GM21723 (cell line): Measurements from ENCODE around the gene FOXN3.

Experiments
- ATAC-seq: cut with Tn5 transposase; IDR thresholded peaks from one replicate; pipeline ENCODE4 v1.9.1; 2021; ENCODE audit warnings: mild to moderate bottlenecking, moderate library complexity; ENCODE audit not compliant: unreplicated experiment

The FOXN3 gene

DNA sequence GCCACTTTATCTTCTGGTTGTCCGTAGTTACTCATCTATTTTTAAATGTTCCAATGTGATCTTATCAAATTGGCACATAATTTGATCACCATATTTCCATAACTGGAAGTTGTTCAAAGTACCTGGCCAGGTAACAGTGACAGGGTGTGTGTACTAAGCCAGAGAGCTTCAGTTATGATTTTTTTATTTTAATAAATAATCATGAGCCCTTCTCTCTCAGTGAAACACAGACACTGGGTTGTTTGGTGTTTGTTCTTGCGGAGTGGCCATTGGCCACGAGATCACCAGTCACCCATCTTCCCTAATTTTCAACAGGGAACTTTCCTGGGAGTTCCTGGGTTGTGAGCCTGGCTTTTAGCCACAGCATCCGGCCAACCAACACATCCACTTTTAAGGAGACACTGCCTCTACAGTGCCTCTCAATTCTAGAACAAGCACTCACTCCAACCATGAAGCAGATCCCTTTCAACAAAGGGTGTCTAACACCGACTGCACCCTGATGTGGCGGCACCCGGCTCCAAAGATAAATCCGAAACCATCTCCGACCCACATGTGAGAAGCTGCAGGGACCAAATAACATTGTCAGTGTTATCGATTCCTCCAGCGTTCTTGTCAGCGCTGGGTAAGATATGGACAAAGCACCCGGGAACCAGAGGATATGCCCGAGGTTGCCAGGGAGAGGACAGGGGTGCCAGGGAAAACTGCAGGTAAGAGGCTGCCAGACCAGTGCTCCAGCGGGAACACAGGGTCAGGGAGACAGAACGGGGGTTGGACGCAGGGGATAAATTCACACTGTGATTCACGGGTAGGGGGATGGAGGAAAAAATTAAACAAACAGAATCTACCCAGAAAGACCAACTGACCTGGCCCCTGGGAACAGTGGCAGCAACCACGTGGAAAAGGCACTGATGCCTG lies 49.9 kb downstream of the FOXN3 start:
- ATAC-seq, result no peak

DNA sequence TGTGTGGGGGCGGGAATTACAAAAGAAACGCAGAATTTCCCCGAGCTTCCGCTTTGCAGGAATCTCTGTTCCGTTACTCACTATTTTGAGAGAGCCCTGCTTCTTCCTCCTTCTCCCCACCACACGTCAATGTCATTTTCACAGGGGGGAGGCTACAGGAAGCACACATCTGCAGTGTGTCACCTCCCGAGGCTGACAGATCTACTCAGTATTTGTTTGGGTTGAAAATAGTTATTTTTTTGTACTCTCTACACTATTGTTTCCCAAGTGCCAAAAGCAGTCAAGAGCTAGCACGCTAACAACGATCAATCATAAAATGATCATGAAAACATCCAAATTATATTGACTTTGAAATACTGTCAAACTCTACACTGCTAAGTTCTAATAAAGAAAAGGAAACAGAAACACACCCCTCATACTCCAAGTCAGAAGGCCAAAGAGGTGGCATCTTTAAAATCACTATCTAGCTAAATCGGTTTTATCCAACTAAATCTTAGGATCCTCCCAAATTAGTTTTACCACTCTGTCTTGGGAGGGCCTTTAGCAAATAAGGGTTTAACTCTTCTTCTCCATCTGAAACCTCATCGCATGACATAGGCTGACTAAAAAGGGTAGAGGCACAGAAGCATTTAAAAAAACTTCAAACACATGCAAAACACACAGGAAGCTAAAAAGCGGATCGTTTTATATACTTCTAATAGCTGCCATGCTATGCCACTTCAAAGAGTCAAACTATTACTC lies 51.8 kb downstream of the FOXN3 start:
- ATAC-seq, result peak; percentile 93

DNA sequence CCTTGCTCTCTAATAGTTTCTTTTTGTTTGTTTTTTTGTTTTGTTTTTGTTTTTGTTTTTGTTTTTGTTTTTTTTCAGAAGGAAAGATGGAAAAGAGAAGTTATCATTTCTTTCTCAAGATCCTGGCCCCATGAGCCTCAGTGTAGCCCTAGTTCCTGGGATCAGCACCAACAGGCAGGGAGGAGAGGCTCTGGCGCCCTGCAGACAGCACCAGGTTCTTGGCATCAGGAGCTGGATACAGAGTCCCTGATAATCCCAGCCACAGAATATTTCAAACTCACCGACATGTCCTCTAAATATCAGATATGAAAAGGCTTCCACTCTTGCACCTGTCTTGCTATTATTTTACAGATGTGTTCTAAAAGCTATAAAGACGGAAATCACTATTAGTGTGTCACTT lies 52.7 kb downstream of the FOXN3 start:
- ATAC-seq, result no peak

DNA sequence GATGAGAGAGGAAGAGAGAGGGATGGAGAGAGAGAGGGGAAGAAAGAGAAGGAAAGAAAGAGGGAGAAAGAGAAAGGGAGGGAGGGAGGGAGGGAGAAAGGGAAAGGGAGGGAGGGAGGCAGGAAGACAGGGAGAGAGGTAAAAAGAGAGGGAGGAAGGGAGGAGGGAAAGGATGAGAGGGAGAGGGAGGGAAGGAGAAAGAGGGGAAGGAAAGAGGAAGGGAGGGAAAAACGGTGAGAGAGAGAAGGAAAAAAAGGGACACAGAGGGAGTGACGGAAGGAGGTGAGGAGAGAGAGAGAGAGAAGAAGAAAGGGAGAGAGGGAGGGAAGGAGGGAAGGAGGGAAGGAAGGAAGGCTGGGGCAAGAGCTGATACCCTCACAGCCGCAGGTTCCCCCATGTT lies 56.8 kb downstream of the FOXN3 start:
- no peak for ATAC-seq

DNA sequence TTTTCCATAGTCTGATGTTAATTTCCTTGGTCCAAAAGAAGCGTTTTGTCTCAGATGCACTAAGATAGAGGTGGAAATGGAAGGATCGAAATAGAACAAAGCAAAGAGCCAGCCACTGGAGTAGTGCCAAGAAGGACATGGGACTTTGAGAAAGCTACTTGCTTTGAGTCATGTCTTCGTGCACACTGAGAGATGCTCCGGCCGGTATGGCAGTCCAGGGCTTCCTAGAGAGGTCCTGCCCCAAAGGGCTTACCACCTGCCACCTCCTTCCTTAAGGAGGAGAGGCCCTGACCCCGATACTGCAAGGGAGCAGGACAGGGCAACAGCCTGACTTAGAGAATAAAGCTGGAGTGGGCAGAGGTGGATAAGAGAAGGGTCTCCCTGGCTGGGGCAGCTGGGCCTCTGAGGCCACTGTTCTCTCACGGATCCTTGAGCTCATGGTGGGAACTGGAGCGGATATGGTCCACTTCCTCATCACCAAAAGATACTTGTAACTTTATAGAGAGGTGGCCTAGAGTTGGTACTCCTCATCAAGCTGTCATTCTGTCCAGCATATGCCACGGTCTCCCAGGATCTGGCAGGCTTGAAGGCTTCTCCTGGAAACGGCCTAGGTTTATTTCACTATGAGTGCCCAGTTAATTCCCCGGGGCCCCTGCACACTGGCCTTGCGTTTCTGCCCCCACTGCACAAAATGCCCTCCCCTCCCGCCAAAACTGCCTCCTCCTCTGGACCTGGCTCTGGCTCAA lies 57.4 kb downstream of the FOXN3 start:
- no peak for ATAC-seq

DNA sequence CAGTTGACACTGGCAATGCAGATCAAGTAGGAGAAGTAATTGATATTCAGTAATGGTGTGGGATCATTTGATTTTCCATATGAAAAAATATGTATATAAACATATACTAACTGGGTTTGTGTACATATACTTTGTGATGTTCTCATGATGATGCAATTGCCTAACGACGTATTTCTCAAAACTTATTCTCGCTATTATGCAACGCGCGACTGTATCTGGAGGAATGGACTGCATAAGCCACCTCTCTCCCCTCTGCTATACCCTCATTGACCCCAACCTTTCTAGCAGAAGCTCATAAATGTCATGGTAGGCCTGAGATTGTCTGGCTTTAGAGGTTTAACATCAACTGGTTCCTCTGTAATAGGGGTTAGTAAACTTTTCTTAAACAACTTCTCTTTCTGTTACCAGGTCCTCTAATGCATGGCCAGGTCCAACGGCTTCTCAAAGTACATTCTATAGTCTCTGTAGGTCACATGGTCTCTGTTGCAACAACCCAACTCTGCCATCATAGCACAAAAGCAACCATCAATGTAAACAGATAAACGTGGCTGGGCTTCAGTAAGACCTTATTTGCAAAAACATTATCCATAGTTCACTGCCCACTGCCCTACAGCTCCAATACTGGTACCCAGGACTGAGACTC lies 59.3 kb downstream of the FOXN3 start:
- ATAC-seq, result no peak

DNA sequence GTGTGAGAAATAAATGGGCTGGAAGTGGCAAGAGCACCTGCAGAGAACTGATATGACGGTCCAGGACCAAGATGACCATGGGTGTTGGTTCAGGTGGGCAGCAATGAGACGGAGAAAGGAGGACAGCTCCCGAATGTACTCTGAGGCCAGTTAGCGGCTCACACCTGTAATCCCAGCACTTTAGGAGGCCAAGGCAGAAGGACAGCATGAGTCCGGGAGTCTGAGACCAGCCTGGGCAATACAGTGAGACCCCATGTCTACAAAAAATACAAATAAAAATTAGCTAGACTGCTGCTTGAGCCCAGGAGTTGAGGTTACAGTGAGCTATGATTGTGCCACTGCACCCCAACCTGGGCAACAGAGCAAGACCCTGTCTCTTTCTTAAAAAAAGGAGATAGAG lies 60.1 kb downstream of the FOXN3 start:
- no peak for ATAC-seq

DNA sequence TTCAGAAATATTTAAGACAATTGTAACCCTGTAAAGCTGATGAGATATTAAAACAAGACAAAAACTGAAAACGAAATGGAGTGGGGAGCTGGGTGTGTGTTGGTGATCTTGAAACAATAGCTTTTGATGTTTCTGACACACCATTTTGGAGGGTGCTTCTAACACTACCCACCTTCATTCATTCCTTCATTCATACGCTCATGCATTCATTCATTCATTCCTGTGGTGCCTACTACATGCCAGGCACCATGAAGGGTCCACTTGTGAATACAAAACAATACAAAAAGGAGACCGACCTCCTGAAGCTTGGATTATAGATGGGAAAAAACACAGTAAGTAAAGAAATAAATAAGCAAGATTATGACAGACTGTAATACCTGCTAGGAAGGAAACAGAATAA lies 60.5 kb downstream of the FOXN3 start:
- ATAC-seq, result no peak

DNA sequence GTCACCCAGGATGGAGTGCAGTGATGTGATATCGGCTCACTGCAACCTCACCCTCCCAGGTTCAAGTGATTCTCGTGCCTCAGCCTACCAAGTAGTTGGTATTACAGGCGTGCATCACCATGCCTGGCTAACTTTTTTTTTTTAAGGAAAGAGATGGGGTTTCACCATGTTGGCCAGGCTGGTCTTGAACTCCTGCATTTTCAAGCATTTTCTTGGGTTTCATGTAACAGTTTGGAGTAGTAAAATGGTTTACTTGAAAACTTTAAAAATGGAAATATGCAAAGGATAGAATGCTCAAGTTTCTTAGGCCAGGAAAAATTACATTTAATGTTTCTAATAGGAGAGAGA lies 63.3 kb downstream of the FOXN3 start:
- no peak for ATAC-seq

DNA sequence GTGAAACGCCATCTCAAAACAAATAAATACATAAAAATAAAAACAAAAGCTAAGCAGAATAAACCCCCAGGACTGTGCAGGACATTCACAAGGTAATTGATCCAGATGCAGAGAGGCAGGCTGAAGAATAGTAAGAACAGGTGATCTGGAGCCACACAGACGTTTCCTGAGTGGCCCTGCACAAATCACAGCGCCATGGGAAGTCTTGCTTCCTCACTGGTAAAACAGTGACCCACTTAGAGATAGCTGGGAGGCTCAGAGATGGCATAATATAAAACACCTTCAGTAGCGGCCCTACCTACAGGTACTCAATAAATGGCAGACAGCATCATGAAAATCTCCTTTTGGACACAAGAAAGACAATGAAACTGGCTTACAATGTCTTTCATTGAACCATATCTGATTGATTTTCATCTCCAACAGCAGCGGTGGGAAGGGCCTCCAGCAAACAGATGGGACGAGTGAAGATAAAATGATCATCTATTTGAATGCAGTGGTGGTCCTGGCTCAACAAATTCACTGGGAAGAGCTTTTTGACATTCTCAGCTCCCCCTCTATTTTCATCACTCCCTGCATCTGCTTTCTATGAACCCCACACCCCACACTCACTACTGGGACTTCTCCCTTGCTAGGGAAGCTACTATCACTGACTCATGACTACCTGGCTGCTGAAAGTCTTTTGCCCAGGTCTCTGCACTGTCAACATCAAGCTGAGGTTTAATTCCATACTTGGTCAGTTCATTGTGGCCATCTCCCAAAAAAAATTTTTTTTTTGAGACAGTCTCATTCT lies 63.9 kb downstream of the FOXN3 start:
- ATAC-seq, result no peak

DNA sequence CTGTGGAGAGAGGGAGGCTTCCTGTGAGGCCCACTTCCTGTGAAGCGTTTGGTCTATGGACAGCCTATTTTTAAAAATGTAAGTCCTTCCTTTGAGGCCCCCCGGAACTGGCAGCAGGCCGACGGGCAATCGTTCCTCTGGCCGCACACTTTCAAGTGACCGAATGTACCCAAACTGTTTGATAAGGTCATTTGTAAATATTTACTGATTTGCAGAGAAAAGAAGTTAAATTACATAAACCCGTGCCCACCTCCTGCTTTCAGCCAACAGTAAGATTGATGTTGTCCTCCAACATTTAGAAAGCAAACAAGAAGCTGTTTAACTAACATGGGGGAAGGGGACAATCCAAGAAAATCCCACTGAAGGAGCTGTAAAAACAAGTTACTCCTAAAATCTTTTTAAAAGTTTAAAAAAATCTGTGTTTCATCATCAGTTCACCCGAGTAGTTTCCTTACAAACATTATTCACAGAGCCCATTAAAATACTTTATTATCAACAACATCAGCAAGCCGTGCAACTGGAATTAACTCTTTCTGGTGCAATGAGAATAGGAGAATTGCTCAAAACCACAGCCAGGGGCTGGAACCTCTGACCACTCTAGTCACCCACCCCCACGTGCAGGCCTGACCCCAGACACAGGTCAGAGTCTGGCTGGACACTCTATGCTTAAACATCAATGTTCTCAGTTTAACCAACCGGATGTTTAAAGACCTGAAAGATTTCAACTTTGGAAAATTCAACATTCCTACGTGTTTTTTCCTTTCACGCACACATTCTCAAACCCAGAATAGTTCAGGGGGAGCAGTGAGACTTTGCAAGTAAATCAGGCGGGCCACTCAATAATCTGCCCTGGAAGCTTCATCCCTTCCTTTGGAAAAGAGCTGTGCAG lies 65.3 kb downstream of the FOXN3 start:
- ATAC-seq, result peak; percentile 83

DNA sequence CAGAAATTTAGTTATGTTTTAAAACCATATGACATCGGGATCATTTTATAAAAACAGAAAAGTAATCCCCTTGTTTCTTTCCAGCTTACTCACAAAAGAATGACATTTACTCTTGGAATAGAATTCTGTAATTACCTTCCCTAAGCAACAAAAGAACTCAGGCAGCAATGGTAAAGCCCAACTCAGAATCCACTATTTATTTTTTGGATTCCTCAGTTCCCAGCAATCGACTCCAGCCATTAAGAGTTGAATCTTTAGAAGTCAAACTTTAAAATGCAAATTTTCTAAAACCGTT lies 65.9 kb downstream of the FOXN3 start:
- no peak for ATAC-seq

DNA sequence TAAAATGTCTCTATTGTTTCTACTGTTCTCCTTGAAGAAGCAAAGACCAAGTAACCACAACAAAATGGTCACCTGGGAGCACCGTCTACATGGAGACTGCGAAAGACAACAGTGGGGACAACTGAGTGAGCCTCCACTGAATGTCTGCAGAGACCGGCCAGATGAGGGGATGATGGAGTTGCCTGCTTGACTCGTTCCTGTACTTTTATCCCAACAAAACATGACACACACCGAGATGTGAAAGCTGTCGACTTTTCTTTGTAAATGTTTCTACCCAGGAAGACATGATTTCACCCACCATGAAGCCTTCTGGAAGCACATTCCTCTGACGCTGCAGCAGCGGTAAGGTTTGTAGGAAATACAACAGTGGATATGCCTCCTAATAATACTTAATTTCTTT lies 66.9 kb downstream of the FOXN3 start:
- ATAC-seq, result no peak

DNA sequence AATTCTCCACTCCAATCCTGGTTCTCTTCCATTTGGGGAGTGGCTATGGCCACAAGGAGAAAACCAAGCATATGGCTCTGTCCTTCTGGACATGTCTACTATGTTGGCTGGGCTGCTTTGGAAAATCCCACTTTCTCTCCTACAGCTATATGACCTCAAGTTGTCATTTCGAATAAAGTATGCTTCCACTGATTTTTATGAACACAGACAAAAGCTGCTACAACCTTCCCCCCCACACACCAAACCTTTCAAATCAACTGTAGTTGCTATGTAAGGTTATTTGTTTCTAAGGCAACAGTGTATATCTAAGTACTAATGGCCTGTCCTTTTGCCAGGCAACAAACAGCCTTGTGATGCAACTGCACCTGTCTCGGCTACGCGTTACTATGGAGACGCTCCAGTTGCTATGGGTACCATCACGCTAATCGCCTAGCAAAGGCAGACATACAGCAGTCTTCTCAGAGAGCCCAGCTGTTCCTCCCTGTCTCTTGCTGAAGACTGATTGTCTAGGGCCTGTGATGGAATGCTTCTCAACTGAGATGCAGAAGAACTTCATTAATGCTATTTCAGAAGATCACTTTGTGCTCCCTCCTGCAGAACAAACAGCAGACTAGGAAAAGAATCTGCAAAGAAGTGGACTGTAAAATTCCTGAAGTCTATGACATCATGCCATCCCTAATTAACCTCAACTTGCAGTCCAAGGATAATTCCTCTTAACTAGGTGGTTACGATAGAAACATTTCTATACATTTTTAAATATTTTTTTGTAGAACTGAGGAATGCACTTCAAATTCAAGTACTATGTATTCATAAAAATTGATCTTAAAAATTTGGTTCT lies 67.6 kb downstream of the FOXN3 start:
- no peak for ATAC-seq

DNA sequence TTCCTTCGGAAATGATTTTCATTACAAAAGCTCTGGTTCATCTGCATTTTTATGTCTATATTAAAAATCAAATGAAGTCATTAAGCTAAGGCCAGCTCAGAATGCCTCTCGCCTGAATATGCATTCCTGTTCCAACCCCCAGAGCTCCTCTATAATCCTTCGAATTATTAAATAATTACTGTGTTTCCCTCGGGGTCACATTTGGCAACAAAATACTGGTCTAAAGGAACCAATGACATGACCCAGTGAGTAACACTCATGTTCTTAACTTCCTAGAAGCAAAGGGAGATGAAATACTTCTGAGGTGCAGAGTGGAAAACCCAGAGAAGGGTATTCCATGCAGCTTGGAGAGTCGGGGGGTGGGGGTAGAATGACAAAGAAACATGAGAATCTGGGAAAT lies 68.3 kb downstream of the FOXN3 start:
- no peak for ATAC-seq

DNA sequence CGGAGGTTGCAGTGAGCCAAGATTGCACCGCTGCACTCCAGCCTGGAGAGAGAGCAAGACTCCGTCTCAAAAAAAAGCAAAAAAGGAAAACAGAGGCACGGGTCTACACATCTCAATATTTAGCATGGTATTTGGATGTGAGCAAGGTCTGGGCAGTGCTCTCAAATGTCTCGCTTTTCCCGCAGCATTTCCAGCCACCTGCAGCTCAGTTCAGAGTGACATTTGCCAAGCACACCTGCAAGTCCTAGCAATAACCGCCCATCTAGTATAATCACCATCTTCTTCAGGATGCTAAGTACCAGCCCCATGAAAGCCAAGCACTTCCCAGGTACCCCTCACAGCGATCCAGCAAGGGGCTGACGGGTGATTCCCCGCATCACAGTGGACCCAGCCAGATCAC lies 69.1 kb downstream of the FOXN3 start:
- ATAC-seq, result no peak

DNA sequence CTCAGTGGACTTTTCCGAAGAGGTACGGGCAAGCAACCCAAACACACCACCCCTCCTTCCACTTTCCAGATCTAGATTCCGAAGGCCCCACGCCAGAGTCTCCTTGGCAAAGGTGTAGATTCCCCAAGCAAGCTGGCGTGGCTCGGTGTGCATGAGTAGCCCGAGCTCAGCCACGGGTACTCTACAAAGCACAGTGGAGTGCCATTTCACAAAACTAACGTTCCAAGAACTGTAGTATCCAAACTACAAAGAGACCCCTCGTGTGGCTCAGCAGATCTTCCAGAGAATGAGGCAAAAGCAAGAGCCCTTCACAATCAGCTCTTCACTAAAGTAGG lies 72.1 kb downstream of the FOXN3 start:
- no peak for ATAC-seq

DNA sequence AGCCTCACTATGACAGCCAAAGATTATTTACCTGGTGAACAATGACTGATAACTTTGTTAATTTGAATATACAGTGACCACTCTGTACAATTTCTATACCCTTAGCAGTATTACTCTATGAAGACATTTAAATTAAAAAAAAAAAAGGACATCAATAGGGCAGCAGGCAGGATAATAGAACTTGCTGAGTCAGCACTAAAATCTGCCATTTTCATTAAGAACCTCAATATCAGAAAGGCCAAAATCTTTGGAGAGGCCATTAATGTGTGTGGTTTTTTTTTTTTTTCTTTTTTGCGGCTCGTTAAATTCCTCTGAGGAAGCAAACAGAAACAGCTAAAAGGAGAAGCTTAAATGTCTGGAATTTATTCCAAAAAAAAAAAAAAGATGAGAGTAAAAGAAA lies 73.7 kb downstream of the FOXN3 start:
- ATAC-seq, result no peak

DNA sequence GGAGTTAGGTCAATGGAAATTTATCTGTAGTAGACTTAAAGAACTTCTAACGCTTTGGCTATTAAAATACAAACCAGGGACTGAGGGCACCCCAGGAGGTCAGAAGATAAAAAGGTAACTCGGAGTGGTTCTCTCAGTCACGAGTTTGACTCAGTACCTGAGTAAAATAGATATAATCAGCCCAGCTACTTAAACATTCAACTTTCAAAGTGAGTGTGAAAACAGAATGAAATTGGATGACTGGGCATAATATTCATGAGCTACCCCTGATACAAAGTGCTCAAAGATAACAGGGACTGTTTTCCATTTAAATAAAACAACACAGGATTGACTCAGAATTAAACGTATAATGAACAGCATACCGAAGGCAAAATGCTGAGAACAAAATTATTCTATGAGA lies 75.0 kb downstream of the FOXN3 start:
- ATAC-seq, result no peak
